Cardiac fibroblast (primary cell): Measurements from ENCODE around the gene MMP28.

Source experiments
- DNase-seq, 2 donors: peaks; one replicate each; pipeline versions ENCODE4 v3.0.0 to v3.0.0-alpha.2; 2010; ENCODE audit warnings: low read depth in 2 of 2
- H3K4me3 ChIP-seq, 2 donors: replicated peaks in 1 of 2; 1 replicate in 1 of 2; 2 replicates in 1 of 2; pipeline ENCODE4 v1.5.1; 2011; ENCODE audit warnings: low read depth in 2 of 2, low read length in 2 of 2, mild to moderate bottlenecking in 2 of 2, moderate library complexity in 1 of 2
- CTCF ChIP-seq: IDR thresholded peaks from one replicate; pipeline ENCODE4 v1.5.1; 2011; ENCODE audit warnings: low read depth, mild to moderate bottlenecking, low read length, inconsistent platforms

The MMP28 gene

DNA sequence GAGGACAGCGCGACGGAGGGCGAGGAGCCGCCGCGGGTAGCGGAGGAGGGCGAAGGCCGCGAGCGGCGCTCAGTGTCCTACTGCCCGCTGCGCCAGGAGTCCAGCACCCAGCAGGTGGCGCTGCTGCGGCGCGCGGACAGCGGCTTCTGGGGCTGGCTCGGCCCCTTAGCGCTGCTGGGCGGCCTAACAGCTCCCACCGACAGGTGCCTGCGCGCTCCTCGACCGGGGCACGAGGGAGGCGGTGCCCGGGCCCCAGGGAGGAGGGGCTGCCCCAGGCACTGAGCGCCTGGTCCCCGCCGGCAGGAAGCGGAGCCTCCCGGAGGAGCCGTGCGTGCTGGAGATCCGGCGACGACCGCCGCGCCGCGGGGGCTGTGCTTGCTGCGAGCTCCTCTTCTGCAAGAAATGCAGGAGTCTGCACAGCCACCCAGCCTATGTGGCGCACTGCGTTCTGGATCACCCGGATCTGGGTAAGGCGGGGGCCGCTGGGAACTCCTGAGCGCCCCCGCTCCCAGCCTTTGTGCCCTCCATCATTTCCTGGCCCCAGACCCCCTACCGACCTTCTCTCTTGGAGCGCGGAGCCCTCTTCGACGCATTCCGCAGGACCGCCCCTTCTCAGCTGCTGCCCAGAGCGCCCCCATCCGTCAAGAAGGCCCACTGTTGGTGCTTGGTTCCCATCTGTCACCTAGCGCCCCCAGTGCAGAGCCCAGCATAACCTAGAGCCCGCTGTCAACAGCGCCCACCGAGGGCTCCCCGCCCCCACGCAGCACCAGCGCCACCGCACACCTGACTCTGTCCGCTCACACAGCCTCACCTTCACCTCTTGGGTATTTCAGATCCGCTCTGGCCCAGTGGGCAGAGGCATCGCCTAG is 31.1 kb downstream of the MMP28 start:
- peak; percentile 79 to 85 for DNase-seq
- TF ChIP-seq CTCF = peak; percentile 72
- H3K4me3 ChIP-seq = peak overlapping the region; percentile 39 to 46

DNA sequence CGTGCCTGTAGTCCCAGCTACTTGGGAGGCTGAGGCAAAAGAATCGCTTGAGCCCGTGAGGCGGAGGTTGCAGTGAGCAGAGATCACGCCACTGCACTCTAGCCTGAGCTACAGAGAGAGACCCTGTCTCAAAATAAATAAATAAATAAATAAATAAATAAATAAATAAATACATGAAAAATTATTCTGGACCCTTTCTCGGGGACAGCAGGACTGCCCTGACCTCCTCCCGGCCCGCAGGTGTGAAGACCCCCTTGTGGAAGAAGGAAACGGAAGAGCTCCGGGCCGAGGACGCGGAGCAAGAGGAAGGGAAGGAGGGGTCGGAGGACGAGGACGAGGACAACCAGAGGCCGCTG is 31.7 kb downstream of the MMP28 start:
- peak overlapping the region in 1 of 2 donors; percentile 28 for H3K4me3 ChIP-seq
- DNase-seq = no peak
- no peak for TF ChIP-seq CTCF

GRCh38 chr17:35761601-35762000 is 33.8 kb downstream of the MMP28 start:
- no peak for TF ChIP-seq CTCF
- H3K4me3 ChIP-seq = no peak overlapping the region
- no peak for DNase-seq

DNA sequence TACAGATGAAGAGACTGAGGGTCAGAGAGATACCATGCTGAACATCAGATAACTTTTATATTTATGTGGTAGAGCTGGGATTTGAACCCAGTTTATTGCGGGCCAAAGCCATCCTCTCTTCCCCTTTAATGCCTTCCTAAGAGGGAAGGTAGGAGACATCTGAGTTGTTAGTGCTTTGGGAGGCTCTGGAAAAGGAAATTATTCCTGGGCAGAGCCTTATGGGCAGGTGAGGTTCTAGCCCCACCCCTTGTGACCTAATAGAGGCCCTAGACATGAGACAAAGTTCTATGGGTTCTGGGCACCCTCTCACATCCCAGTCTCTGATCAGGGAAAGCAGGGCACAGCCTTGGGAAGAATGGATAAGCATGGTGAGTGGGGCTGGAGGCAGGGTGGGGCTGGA is 34.9 kb downstream of the MMP28 start, which contains the start of gene C17orf50:
Gene C17orf50 (plus strand): TSS at position 301 of the 400 bp plus-strand sequence. CDS start 55 bp downstream, at position 356.
- no peak for DNase-seq
- no peak for TF ChIP-seq CTCF
- no peak within 1 kb of the TSS for H3K4me3 ChIP-seq

DNA sequence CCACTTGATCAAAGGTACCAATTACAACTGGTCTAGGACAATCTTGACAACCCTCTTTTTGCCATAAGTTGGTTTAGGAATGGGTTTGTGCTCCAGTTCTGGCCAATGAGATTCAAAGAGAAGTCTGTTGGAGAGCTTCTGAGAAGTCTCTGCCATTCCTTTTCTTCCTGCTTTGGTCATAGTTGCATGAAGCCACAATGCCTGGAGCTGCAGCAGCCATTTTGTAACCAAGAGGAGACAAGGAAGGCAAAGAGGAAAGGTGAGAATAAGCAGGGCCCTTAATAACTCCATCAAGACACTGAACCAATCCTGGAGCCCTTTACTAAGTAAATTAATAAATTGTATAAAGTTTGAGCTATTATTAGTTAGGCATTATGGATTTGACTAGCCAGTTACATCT is 38.2 kb downstream of the MMP28 start:
- DNase-seq = no peak
- no peak for TF ChIP-seq CTCF
- H3K4me3 ChIP-seq = no peak overlapping the region

GRCh38 chr17:35752945-35753764 is 42.3 kb downstream of the MMP28 start, which contains the start of gene GAS2L2:
Gene GAS2L2, minus strand, starts transcription at chr17:35753239. Its CDS starts 389 bp downstream, at chr17:35752850.
- no peak for TF ChIP-seq CTCF
- no peak within 1 kb of the TSS for H3K4me3 ChIP-seq
- peak in 1 of 2 donors; percentile 63 for DNase-seq
